ENCODE data around the gene PACS2.

Gene PACS2

DNA sequence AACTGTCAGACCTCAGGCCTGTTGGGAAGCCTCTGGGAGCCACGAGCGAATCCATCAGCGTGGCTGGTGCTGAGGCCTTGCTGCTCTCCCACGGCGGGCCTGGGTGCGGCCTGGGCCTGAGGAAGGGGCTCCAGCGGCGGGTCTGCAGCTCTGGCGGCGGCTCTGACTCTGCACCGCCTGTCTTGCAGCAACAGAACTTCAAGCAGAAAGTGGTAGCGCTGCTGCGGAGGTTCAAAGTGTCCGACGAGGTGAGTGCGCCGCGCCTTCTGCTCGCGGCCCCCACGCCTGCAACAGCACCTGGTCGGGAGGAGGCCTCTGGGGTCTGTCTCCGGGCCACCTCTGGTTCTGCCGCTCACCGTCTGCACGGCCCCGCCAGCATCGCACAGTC is 55.1 kb downstream of the PACS2 start:
- H3K27ac ChIP-seq: no peak overlapping the region
- no peak for TF ChIP-seq ZFX (IDR thresholded peaks at IDR 0.05; ENCODE audit: borderline replicate concordance)
- TF ChIP-seq, protein P1, sequence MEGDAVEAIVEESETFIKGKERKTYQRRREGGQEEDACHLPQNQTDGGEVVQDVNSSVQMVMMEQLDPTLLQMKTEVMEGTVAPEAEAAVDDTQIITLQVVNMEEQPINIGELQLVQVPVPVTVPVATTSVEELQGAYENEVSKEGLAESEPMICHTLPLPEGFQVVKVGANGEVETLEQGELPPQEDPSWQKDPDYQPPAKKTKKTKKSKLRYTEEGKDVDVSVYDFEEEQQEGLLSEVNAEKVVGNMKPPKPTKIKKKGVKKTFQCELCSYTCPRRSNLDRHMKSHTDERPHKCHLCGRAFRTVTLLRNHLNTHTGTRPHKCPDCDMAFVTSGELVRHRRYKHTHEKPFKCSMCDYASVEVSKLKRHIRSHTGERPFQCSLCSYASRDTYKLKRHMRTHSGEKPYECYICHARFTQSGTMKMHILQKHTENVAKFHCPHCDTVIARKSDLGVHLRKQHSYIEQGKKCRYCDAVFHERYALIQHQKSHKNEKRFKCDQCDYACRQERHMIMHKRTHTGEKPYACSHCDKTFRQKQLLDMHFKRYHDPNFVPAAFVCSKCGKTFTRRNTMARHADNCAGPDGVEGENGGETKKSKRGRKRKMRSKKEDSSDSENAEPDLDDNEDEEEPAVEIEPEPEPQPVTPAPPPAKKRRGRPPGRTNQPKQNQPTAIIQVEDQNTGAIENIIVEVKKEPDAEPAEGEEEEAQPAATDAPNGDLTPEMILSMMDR (IDR thresholded peaks at IDR 0.05): no peak

GRCh38 chr14:105374389-105374788 is 59.8 kb downstream of the PACS2 start:
- TF ChIP-seq, protein P1 (IDR thresholded peaks at IDR 0.05): peak; percentile 25; the same call in 1 of the 2 replicates
- TF ChIP-seq ZFX (IDR thresholded peaks at IDR 0.05; ENCODE audit: borderline replicate concordance): no peak
- 0 out of 2 replicates have a peak overlapping the region, but pooled peaks have one; percentile 9 for H3K27ac ChIP-seq

GRCh38 chr14:105375635-105376057 is 61.1 kb downstream of the PACS2 start:
- H3K27ac ChIP-seq: no peak overlapping the region
- TF ChIP-seq ZFX (IDR thresholded peaks at IDR 0.05; ENCODE audit: borderline replicate concordance): no peak
- TF ChIP-seq, protein P1 (IDR thresholded peaks at IDR 0.05): no peak

DNA sequence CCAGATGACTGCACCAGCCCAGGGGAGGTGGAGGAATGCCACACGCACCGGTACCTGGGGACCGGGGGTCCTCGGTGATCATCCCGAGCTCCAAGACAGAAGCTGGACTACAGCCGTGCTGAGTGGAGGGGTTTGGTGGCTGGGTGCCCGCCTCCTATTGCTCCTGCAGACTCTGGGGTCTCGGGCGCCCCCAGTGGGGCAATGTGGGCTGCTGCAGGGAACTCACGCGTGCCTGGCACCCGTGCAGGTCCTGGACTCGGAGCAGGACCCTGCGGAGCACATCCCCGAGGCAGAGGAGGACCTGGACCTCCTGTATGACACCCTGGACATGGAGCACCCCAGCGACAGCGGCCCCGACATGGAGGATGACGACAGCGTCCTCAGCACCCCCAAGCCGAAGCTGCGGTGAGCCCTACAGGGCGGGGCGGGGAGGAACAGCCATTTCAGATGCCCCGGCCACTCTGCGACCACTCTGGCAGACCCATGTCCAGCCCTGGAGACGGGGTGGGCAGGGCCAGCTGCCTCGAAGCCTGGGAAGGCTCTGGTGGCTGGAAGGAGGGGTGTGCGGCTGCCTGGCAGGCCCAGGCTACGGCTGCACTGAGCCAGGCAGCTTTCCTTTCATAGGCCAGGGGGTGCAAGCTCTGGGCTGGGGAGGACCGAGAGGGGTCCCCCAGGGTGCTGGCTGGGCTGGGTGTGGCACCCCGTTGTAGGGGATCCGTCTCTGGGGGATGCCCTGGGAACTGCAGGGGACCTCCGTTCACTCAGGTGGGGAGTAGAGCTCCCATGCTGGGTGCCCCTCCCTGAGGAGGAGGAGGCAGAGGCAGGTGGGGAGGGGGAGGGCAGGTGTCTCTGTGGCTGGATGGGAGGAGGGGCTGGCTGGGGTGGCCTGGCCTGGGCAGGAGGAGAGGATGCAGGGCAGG is 62.2 kb downstream of the PACS2 start:
- TF ChIP-seq, protein P1 (IDR thresholded peaks at IDR 0.05): no peak
- TF ChIP-seq ZFX (IDR thresholded peaks at IDR 0.05; ENCODE audit: borderline replicate concordance): no peak
- no peak overlapping the region for H3K27ac ChIP-seq

DNA sequence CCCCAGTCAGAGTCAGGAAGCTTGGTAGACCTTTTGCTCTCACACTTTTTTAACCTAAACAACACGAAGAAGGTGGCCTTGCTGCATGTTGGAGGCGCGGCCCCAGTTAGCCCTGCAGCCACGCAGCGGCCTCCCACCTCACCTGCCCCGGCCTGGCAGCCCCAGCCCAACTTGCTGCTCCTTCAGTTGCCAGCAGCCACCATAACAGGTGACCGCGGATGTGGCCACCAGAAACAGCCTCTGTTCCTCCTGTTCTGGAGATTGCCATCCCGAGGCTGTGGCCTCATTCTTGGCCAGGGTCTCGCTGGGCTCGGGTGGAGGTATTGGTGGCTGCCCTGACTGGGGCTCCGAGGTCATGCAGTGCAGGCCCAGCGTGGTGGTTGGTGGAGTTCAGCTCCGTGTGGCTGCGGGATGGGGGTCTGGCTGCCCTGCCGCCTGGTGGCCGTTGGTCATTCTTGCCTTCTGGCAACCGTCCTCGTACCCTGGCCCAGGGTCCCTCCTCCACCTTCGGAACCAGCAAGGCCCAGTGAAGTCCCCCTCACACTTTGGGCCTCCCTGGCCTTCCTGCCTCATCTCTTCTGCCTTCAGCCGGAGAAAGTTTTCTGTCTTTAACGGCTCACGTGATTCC is 63.1 kb downstream of the PACS2 start:
- TF ChIP-seq, protein P1 (IDR thresholded peaks at IDR 0.05): no peak
- TF ChIP-seq ZFX (IDR thresholded peaks at IDR 0.05; ENCODE audit: borderline replicate concordance): no peak
- H3K27ac ChIP-seq: no peak overlapping the region

GRCh38 chr14:105378199-105378598 is 63.7 kb downstream of the PACS2 start:
- TF ChIP-seq, protein P1 (IDR thresholded peaks at IDR 0.05): no peak
- TF ChIP-seq ZFX (IDR thresholded peaks at IDR 0.05; ENCODE audit: borderline replicate concordance): no peak

More at GRCh38 chr14:105378199-105378598, 63.7 kb downstream of the PACS2 start:
- H3K27ac ChIP-seq: no peak overlapping the region
